ENCODE measurements around the gene BRI3BP.
"Not testable (repeated sequence)": the region's sequence is repeated elsewhere in the genome, so short reads cannot be mapped to it uniquely, and the experiment has no call there.

BRI3BP gene

GRCh38 chr12:124975276-124975675 lies 18.2 kb upstream of the BRI3BP start:
- no peak for DNase-seq (ENCODE audit: low spot score)

DNA sequence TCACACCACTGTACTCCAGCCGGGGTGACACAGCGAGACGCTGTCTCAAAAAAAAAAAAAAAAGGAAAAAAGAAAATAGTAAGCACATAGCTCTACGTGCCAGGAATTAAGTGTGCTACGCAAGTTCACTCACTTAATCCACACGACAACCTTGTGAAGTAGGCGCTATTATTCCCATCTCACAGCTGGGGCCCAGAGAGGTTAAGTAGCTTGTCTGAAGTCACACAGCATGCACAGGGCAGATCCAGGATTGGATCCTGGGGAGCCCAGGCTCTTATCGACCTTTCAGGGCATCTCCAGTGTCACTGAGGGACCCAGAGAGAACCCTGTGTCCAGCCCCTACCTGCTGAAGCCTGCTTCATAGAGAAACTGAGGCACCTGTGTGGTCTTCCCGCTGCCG lies 16.4 kb upstream of the BRI3BP start:
- DNase-seq (ENCODE audit: low spot score): no peak

DNA sequence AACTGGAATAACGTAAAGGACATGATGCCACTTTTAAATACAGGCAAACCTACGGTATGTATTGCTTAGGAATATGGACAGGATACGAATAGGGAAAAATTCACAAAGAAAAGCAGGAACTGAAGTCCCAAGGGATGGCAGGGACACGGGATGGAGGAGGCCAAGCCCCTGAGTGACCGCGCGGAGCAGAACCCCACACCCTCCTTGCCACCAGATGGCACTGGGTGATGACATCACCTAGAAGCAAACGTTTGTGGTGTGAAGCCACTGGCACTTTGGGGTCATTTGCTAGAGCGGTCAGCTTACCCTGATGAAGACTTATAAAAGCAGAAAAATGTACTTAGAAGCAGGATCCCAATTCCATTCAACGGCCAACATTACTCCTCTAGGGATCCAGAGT lies 13.9 kb upstream of the BRI3BP start:
- DNase-seq (ENCODE audit: low spot score): no peak

DNA sequence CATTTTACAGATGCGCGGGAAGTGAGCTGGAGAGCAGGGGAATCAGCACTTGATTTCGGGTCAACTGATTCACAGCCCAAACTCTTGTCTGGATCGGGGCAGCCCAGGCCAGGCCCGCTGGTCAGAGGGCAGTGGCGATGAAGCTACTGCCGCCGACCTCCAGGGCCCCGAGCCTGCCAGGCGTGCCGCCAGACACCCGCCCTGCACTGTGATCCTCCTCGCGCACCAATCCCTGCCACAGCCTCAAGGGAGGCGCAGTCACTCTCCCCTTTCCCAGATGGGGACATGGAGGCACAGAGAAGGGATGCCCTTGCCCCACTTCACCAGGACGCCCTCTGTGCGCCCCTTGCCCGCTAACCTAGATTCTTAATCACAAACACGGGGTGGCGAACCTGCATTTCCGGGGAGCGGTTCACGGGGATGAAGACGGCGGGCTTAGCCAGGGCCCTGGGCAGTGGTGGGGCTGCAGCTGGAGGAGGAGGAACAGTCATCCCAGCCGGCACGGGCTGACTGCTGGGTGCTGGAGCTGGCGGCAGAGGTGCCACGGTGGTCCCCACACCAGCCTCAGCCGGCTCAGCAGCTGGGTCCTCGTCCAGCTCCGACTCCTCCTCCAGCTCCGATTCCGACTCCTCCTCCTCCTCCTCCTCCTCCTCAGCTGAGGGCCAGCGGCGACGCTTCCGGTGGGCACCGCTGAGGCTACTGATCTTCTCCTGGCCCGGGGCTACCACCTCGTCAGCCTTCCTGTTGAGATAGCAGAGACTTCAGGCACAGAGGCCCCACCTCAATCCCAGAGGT lies 13.2 kb upstream of the BRI3BP start:
- no peak for DNase-seq (ENCODE audit: low spot score)

GRCh38 chr12:124986876-124987275 lies 6.6 kb upstream of the BRI3BP start:
- not testable (repeated sequence) for DNase-seq (ENCODE audit: low spot score)

- peak; percentile 86 for DNase-seq (ENCODE audit: low spot score)
These were observed 395 bp upstream of the BRI3BP start for GRCh38 chr12:124992874-124993625.

GRCh38 chr12:124994437-124994975 lies 1.1 kb downstream of the BRI3BP start:
- no peak for DNase-seq (ENCODE audit: low spot score)

DNA sequence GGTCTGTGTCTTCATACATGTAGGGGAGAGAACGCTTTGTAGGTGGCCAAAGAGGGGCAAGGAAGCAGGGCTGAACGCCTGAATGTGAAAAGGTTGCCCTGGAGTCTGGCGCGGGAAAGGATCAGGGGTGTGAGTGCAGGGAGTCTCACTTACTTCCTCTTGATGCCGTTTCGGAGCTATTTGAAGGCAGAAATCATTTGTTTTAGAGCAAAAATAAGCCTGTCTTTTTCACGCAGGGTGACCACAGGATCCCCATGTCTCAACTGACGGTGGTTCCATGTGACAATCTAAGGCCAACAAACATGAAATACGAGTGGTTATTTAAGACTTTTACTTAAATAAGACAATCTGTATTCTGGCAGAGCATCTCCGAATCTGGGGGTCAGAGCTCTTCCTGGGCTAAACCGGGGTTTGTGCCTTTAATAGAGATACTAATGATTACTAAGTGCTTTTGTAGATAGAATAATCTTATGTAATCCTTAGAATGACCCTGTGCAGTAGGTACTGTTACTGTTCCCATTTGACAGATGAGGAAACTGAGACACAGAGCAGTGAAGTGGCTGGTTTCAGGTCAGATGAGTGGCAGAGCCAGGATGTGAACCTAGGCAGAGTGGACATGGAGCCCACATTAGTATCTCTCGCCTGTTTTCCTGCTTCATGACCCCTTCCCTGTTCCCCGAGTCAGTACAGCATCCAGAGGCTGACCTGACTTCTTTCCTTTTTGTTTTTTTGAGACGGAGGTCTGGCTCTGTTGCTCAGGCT lies 1.9 kb downstream of the BRI3BP start:
- DNase-seq (ENCODE audit: low spot score): no peak

GRCh38 chr12:124998705-124999104 lies 5.3 kb downstream of the BRI3BP start:
- no peak for DNase-seq (ENCODE audit: low spot score)

DNA sequence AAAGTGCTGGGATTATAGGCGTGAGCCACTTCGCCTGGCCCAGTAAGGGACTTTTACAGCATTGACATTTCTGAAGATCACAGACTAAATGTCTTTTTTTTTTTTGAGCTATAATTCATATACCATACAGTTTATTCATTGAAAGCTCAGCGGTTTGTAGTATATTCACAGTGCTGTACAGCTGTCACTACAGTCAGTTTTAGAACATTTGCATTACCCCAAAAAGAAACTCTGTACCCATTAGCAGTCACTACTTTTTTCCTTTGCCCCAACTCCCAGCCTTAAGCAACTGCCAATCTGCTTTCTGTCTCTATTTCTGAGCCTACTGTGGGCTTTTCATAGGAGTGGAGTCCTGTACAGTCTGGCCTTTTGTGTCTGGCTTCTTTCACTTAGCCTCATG lies 8.2 kb downstream of the BRI3BP start:
- no peak for DNase-seq (ENCODE audit: low spot score)

DNA sequence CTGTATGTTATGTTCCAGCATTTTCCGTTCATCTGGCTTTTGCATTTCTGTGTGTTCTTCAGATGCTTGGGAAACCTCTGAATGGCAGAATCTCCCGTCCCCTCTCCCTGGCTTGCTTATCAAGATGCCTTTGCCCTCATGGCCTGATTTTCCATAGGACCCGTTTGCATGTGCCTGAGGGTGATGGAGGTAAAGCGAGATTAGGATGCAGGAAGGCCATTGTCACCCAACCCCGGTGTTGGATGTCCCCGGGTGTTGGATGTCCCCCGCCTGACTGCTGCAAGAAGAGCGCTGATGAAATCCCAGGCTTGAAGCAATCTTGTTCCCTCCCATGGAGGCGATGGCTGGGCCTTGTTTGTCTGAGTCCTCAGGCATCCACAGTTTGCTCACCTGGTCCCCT lies 9.6 kb downstream of the BRI3BP start:
- no peak for DNase-seq (ENCODE audit: low spot score)

GRCh38 chr12:125004621-125005020 lies 11.2 kb downstream of the BRI3BP start:
- no peak for DNase-seq (ENCODE audit: low spot score)

- DNase-seq (ENCODE audit: low spot score): no peak
These were observed 12.2 kb downstream of the BRI3BP start for GRCh38 chr12:125005652-125006051.

- no peak for DNase-seq (ENCODE audit: low spot score)
These were observed 12.9 kb downstream of the BRI3BP start for GRCh38 chr12:125006365-125006764.

DNA sequence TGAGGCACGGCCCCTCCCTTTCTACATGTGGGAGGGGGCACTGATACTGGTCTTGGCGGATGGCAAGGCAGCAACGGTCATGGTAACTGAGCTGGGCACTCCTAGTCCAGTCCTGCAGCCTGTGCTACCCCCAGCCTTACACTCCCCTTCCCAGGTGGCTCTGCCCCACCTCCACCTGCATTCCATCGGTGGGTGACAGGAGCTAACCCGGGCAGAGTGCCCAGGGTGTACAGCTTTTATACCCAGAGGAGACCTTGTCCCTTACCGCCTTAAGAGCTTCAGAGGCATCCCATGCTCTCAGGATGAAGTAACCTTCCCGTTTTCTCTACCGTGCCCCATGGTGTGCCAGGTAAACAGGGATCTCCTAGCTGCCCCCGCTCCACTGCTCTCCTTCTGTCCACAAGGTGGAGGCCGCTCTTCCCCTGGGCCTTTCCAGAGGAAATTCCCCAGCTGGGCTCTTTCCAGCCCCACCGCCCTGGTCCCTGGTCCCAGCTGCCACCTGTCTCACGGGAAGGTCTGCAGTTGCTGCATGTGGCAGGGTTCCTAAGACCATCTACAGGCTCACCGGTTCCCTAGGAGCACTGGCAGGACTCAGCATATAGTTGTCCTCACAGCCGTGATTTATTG lies 20.5 kb downstream of the BRI3BP start:
- no peak for DNase-seq (ENCODE audit: low spot score)

GRCh38 chr12:125014526-125014925 lies 21.1 kb downstream of the BRI3BP start:
- no peak for DNase-seq (ENCODE audit: low spot score)

GRCh38 chr12:125015680-125016310 lies 22.4 kb downstream of the BRI3BP start:
- no peak for DNase-seq (ENCODE audit: low spot score)

DNA sequence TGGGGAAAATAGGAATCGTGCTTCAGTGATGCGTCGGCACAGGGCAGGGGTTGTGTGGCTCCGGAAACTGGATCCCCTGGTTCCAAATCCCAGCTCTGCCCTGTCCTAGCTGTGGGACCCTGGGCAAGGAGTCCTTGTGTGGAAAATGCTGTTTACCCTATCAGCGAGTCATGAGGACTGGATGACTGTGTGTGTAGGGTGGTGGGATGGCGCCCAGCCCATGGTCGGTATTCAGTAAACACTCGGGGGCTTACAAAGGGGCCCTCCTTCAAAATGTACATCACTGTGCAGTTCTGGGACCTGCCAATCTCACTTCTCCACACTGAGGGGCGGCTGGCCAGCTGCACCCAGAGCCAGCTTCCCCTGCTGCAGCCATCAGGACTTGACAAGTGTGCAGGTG lies 24.4 kb downstream of the BRI3BP start:
- DNase-seq (ENCODE audit: low spot score): no peak

GRCh38 chr12:125018356-125018755 lies 24.9 kb downstream of the BRI3BP start:
- DNase-seq (ENCODE audit: low spot score): no peak

DNA sequence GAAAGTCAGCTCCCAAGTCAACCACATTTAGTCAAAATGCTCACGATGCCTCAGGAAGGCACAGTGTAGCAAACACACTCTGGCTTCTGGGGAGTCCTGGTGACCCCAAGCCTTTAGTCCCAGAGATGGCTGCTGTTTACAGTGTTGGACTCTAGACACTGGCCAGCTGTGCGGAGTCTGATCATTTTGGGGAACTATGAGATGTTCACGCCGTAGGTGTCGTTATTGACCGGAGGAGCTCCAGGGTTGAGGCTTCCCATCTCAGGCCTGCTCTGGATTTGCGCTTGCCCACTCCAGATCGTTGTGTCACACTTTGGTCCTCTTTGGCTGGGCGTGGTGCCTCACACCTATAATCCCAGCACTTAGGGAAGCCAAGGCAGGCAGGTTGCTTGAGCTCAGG lies 27.7 kb downstream of the BRI3BP start:
- no peak for DNase-seq (ENCODE audit: low spot score)

- DNase-seq (ENCODE audit: low spot score): no peak
These were observed 28.3 kb downstream of the BRI3BP start for GRCh38 chr12:125021771-125022170.

GRCh38 chr12:125023065-125023464 lies 29.6 kb downstream of the BRI3BP start:
- no peak for DNase-seq (ENCODE audit: low spot score)

Measured in CD4-positive, alpha-beta T cell treated with Interleukin-15 for 4 hours (primary cell).